ENCODE measurements around the gene RSPH9.

- TF ChIP-seq POLR2A (IDR thresholded peaks at IDR 0.05; ENCODE audit: low read depth, low read length) (no peak), CTCF (IDR thresholded peaks at IDR 0.05; ENCODE audit: extremely low read depth in 1 of 2, insufficient read depth in 1 of 2, low read depth in 1 of 2, low read length in 2 of 2) (no peak), FOS (IDR thresholded peaks at IDR 0.05; ENCODE audit: borderline replicate concordance, insufficient read depth, low read length) (no peak), EZH2 (IDR thresholded peaks at IDR 0.05; ENCODE audit: borderline replicate concordance, low read depth, low read length, severe bottlenecking) (no peak), GATA2 (IDR thresholded peaks at IDR 0.05; ENCODE audit: insufficient read depth, insufficient read length, low read depth, low read length) (no peak), MYC (IDR thresholded peaks at IDR 0.05; ENCODE audit: low read depth, low read length) (no peak), JUN (IDR thresholded peaks at IDR 0.05; ENCODE audit: borderline replicate concordance, insufficient read depth, insufficient read length, low read depth) (no peak)
- TF ChIP-seq, protein P1, sequence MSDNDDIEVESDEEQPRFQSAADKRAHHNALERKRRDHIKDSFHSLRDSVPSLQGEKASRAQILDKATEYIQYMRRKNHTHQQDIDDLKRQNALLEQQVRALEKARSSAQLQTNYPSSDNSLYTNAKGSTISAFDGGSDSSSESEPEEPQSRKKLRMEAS (IDR thresholded peaks at IDR 0.05; ENCODE audit: insufficient read depth, insufficient read length) = no peak
Measured at GRCh38 chr6:43647613-43648012, 2.8 kb downstream of the RSPH9 start.

Data from endothelial cell of umbilical vein (primary cell).